HG03442 (cell line): ENCODE results near the gene BCORL1.

ENCODE experiments used
- ATAC-seq: cut with Tn5 transposase; IDR thresholded peaks from one replicate; pipeline ENCODE4 v1.9.1; 2021; ENCODE audit warnings: mild to moderate bottlenecking, moderate library complexity; ENCODE audit not compliant: unreplicated experiment

BCORL1 gene

GRCh38 chrX:129961180-129962083 lies 21.0 kb upstream of the BCORL1 start:
- ATAC-seq = peak; percentile 85

- ATAC-seq = no peak
Measured at GRCh38 chrX:129963729-129964128, 18.7 kb upstream of the BCORL1 start.

- no peak for ATAC-seq
Measured at GRCh38 chrX:129965166-129965565, 17.3 kb upstream of the BCORL1 start.

GRCh38 chrX:129968968-129969367 lies 13.5 kb upstream of the BCORL1 start:
- ATAC-seq = no peak

GRCh38 chrX:129976441-129976840 lies 6.0 kb upstream of the BCORL1 start:
- no peak for ATAC-seq

GRCh38 chrX:129979207-129979920 lies 3.1 kb upstream of the BCORL1 start:
- no peak for ATAC-seq

- no peak for ATAC-seq
Measured at GRCh38 chrX:129980001-129980401, 2.4 kb upstream of the BCORL1 start.

GRCh38 chrX:129980540-129981199 lies 1.8 kb upstream of the BCORL1 start:
- ATAC-seq = no peak

- ATAC-seq = no peak
Measured at GRCh38 chrX:129981200-129981553, 1.3 kb upstream of the BCORL1 start.

GRCh38 chrX:129981752-129982299 lies 609 bp upstream of the BCORL1 start:
- ATAC-seq = no peak

- no peak for ATAC-seq
Measured at GRCh38 chrX:129983575-129984110, 1.2 kb downstream of the BCORL1 start.

- ATAC-seq = no peak
Measured at GRCh38 chrX:129984111-129984958, 1.9 kb downstream of the BCORL1 start.

GRCh38 chrX:129987871-129988270 lies 5.4 kb downstream of the BCORL1 start:
- ATAC-seq = no peak

GRCh38 chrX:129992181-129992580 lies 9.7 kb downstream of the BCORL1 start:
- ATAC-seq = no peak

GRCh38 chrX:129996120-129996519 lies 13.7 kb downstream of the BCORL1 start:
- no peak for ATAC-seq

GRCh38 chrX:129997086-129997485 lies 14.7 kb downstream of the BCORL1 start:
- ATAC-seq = no peak

GRCh38 chrX:129998021-129998420 lies 15.6 kb downstream of the BCORL1 start:
- no peak for ATAC-seq

GRCh38 chrX:130001893-130002292 lies 19.5 kb downstream of the BCORL1 start:
- ATAC-seq = no peak

- ATAC-seq = no peak
Measured at GRCh38 chrX:130002541-130002940, 20.1 kb downstream of the BCORL1 start.
